Stimulated activated CD8-positive, alpha-beta memory T cell treated with anti-CD3 and anti-CD28 coated beads, Interleukin-7, amount 100 ng/mL, for 48 hours (primary cell): ENCODE data around the gene CITED4.

Experiments used
- DNase-seq, 2 donors: peaks; one replicate each; pipeline ENCODE4 v3.0.0-alpha.2; 2020; ENCODE audit warnings: low read depth in 1 of 2; ENCODE audit errors: extremely low read depth in 1 of 2

The CITED4 gene

DNA sequence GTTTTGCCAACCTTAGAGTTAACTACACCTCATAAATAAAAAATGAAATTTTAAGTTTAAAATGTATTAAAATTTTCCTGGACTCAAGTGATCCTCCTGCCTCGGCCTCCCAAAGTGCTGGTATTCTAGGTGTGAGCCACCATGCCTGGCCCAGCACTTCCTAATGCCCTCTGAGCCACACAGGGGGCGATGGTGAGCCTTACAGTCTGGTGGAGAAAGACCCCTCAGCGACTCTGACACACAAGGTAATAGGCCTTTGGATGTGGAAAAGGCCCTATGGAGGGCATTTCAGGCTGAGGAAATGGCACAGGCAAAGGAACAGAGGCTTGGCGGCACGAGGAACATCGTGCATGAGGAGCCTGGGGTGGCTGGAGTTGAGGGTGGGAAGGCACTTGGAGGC, 6.7 kb downstream of the CITED4 start:
- no peak for DNase-seq

DNA sequence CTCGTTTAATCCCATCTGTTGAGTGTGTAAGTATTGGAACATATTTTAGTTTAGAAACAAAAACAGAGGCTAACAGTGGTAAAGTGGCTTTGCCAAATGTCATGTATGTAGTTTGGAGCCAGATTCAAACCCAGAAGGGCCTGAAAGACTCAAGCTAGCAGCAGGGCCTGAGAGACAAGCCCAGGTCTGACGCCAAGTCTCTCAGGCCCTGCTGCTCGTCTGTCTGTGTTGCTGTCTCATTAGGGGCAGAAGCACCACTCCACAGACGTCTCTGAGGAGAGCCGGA, 8.3 kb downstream of the CITED4 start:
- no peak for DNase-seq

DNA sequence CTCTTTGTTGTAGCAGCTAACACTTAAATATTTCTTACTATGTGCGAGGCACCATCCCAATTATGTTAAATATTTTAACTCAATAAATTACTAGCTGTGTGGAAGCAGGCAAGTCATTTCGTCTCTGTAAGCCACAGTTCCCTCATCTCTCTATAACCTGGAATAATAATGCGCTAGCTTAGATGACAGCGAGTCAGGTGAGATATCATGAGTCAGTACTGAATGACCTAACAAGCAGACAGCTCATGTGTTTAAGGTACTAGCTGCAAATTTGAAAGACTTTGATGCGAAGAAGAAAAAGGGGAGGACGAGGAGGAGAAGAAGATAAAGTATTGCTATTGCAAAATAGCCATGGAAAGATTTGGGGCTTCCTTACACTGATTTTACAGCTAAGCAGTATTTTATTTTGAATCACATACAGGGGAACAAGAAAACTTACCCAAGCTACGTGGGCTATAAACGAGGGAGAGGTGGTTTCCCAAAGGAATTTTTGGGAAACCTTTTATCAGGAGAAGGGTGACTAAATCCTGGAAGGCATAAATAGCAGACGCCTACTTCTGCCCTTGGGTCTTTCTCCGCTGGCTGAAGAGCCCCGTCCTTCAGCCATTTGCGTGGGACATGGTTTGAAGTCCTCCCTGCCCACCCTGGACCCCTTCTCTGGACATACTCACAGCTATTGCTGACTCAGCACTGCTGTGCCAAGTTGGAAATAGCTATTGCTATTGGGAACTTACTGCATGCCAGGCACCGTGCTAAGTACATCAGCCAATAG, 8.9 kb downstream of the CITED4 start:
- DNase-seq = no peak

DNA sequence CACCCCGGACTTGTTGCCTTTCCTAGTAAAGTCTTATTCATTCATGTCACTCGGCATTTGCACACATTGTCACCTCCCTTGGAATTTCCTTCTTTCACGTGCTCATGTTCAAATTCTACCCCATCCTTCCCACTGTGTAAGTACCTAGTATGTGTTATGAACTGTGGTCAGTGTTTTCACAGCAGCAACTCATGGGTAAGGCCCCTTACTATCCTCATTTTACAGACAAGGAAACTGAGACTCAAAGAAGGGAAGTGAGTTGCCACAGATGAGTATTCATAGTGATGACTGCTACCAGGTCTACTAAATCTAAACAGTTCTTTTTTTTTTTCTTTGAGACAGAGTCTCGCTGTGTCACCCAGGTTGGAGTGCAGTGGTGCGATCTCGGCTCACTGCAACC, 10.5 kb downstream of the CITED4 start:
- no peak for DNase-seq

DNA sequence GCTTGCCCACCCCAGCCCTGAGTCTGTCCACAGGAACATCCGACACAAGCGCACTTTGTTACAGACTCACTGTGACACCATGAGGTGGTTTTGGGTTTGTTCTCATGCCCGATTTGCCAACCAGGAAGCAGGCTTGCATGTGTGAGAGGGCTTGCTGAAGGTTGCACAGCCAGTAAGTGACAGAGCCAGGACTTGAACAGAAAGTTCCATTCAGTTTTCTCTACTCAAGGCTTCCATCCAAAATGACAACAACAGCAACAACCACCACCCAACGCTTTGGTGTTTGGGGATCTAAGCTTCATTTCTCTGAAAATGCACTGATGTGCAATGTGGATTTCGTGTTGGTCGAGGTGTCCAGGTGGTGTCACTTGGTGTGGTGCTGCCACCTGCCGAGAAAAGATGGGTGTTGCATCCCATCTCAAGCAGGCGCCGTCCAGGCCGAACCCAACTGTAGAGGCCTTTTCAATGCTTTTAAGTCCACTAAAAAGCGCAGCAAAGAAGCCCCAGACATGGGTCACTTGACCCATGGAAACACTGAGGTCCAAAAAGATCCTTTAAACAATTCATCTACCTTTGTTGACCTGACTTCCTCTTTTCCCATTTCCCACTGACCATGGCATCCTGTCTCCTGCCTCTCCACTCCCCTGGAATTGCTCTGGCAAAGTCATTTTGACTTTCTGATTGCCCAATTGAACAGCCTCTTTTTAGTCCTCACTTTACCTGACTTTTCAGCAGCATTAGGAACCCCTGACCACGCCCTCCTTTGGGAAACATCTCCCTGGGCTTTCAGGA, 12.2 kb downstream of the CITED4 start:
- peak; percentile 45 to 50 for DNase-seq

DNA sequence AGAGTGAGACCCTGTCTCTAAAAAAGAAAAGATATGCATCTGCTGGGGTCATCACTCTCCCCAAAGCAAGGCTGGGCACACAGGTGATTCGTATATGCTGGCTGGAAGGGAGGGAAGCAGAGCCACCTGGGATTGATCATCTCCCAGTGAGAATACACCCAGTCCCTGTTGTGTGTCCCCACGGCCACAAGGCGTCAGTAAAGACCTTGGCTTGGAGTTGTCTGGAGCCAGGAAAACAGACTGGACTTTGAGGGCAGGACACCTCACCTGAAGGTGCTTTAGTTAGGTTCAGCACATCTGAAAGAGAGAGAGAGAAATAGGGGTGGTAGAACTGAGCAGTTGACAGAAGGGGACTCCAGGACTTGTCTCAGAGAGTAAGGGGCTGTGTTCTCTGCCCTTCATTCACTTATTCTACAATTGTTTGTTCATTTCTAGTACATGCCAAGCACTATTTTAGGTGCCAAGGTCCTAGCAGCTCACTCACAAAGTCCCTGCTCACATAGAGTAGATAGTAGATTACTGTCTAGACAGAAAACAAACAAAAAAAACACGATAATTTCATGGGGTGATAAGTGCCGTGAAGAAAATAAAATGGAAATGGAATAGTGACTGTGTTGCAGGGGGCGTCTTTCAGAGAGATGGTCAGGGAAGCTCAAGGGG, 13.5 kb downstream of the CITED4 start:
- no peak for DNase-seq

DNA sequence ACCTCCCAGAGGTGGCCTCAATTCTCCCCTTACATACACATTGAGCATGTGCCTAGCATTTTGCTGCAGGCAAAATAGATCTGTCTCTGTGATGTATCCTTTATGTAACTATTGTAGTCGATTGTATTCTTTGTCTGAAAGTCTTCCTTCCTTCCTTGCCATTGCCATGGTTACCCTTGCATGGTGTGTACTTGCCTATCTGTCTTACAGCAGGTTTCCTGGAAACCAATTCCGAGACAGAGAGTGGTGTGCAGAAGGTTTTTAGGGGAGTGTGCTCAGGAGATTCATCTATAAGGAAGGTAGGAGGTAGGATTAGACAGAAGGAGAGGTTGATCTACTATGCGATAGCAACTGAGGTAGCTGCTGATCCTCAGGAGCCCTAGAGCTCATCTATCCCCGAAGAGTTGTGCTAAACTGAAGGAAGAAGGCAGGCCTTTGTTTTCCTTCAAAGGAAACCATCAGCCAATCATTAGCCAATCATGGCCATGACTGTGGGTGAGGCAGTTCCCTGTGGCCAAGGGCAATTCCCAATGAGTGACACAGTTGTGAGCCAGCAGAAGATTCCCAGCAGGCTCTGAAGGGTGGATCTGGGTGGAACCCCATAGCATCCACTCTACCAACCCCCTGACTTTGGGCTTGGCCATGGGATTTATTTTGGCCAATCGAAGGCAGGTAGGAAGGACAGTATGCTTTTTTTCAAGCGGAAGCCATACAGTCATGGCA, 15.0 kb downstream of the CITED4 start:
- DNase-seq = no peak

DNA sequence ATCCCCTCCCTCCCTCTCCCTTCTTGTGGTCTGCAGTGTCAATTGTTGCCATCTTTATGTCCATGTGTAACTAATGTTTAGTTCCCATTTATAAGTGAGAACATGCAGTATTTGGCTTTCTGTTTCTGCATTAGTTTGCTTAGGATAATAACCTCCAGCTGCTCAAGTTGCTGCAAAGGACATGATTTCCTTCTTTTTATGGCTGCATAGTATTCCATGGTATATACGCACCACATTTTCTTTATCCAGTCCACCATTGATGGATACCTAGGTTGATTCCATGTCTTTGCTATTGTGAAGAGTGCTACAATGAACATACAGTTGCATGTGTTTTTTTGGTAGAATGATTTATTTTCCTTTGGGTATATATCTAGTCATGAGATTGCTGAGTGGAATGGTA, 16.3 kb downstream of the CITED4 start:
- DNase-seq = no peak

DNA sequence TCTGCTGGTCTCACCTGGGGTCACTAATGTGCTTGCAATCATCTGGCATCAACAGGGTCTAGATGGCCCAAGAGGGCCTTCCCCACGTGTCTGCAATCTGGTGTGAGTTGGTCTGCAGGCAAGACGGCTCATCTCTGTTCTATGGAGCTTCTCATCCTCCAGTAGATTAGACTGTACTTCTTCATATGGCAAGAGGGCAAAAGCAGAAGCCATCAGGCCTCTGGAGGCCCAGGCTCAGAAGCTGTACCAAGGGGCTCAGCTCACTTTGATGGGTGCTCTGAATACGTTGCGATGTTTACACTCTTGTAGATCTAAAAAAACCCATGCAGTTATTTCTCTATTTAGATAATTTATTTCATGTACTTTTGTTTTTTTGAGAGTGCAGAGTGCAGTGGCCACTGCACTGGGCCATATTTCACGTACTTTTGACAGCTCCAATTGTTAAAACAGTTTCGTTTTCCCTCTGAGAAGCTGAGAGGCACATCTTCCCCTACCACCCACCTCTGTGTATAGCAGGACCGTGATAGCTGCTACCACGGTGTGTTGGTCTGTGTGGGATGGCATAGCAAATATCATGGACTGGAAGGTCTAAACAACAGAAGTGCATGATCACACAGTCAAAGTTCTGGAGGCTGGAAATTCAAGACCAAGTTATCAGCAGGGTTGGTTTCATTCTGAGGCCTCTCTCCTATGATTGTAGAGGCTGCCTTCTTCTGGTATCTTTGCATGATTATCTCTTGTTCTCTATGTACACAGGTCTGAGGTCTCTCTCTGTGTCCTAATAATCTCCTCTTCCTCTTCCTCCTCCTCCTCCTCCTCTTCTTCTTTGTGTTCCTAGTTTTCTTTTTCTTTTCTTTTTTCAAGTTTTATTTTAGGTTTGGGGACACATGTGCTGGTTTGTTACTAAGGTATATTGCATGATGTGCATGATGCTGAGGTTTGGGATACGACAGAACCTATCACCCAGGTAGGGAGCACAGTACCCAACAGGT, 17.0 kb downstream of the CITED4 start:
- no peak for DNase-seq

DNA sequence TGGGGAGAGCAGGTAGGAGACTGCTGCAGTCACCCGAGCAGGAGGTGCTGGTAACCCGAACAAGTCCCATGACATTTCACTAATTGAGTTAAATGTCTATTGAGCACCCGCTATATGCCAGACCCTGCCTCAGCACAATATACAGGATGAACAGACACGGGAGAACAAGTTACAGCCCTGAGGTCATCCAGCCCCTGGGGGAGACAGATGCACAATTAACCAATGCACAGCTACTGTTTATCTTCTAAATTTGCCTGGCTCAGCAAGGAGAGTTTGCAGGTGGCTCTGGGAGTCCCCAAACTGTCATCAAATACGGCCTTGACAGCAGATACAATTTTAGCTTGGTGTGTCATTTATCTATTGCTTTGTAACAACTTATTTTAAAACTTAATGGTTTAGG, 18.1 kb downstream of the CITED4 start:
- no peak for DNase-seq

DNA sequence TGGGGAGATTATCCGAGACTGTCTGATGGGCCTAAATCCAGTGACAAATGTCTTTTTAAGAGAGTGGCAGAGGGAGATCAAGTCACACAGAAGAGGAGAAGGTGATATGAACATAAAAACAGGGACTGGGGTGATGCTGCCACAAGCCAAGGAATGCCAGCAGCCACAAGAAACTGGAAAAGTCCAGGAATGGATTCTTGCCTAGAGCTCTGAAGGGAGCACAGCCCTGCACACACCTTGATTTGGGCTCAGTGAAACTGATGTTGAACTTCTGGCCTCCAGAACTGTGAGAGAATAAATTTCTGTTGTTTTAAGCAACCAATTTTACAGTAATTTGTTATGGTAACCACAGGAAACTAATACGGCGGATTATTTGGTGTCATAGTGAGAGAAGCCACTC, 19.5 kb downstream of the CITED4 start:
- no peak for DNase-seq

DNA sequence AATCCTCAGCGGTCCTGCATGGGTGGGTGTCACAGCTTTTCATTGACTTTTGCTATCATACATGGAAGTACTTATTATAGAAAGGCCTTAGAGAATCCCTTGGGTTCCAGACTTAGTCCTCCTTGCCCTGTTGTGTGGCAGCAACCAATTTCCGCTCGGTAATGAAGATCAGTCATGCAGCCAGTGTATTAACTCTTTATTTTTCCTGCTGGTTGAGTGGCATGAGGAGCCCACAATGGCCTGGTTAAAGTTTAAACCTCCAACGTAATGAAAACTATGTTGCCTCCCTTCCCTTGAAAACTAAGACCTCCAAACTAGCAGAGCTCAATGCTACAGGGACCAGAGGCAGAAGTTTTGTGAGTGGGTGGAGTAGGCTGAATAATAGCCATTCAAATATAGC, 20.0 kb downstream of the CITED4 start:
- DNase-seq = no peak

DNA sequence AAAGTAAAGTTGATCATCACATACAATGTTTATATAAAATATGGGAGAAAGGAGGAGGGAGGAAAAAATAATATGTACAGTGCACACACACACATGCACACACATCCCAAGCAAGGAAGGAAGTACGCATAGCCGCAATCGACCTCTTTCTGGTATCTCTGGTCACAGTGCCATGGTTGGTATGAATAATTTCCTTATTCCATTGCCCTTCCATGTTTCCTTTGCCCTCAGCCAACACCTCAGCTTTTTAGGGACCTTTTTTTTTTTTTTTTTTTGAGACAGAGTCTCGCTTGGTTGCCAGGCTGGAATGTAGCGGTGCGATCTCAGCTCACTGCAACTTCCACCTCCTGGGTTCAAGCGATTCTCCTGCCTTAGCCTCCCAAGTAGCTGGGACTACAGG, 20.6 kb downstream of the CITED4 start:
- no peak for DNase-seq

DNA sequence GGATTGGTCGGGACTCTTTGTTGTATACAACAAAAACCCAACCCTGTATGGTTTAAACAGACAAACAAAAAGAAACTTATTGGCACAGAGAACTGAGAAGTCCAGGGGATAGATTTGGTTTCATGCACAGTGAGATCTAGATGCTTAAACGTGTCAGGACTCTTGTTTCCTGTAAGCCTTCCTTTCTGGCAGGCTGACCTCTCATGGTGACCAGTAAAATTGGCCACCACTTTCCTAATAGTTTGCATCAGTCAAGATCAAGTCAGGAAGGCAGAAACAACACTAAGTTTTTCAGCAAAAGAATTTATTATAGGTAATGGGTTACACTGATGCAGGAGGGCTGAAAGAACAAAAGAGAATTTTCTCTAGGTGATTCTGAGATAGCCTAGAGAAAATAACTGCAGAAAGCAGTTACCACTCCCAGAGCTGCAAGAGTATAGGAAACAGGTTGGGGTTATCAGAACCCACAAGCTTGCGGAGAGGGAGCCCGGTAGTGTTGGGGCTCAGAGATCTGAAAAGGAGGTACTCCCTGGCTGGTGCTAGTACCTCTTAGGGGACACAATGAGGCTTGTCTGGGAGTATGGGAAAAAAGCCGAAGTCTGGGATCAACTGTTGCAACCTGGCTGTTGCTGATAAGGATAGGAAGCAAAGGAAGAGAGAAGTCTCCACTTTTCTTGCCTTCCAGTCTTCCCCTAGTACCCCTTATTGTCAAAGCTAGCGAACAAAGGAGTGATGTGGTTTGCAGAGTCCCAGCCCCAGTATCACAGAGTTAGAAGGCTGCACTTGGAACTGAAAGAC, 21.4 kb downstream of the CITED4 start:
- DNase-seq = no peak

DNA sequence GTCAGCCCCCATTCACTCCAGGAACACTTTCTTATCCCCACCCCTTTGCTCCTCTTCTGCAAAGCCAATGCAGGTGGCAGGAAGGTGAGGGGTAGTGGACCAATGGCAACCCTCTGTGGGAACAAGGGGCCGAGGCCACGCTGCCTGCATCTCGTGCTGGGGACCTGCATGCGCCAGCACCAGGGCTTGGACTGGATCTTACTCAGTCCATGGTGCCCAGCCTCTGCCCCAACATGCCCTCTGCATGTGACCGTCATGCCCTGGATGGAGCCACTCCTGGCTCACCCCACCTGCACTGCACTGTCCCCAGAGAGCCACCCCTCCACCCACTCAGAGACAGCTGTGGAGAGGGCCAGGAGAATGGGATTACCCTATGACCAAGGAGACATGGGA, 22.2 kb downstream of the CITED4 start:
- no peak for DNase-seq

DNA sequence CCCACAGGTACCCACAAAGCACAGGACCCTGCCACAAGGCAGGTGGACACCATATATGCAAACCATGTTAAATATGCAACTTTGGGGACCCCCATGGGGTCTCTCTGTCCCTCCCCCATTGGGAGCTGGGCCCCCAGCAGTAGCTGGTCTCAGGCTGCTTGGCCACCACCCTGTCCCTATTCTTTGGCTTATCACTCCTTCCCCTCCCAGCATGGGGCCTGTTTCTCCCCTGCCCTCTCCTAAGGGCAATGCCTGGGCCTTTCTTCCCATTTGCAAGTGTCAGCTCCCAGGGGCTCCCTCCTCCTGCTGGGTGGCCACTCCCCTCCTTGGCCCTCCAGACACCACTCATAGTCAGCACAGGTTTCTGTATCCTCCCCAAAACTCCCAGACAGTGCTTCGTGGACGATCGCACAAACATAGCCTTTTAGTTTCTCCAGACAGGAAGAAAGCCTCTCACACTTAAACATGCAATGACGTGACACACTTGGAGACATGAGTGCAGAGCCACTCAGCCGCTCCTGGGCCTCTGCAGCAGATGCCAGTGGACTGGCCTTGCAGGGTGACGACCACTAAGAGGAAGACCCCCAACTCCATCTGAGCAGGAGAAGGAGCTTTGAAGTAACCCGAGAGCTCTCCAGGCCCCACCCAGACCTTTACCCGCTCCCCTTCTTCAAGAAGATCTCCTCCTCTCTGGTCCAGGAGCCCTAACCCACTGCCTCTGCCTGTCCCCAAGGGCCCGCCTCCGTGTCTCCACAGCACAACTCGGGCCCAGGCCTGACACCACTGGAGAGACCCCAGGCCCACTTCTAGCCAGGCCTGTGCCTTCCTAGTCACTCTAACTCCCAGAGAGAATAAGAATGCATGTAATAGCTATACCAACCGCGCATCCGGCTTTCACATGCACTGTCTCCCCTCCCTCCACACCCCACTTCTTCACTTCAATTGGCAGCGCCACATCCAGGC, 22.9 kb downstream of the CITED4 start:
- DNase-seq = no peak

DNA sequence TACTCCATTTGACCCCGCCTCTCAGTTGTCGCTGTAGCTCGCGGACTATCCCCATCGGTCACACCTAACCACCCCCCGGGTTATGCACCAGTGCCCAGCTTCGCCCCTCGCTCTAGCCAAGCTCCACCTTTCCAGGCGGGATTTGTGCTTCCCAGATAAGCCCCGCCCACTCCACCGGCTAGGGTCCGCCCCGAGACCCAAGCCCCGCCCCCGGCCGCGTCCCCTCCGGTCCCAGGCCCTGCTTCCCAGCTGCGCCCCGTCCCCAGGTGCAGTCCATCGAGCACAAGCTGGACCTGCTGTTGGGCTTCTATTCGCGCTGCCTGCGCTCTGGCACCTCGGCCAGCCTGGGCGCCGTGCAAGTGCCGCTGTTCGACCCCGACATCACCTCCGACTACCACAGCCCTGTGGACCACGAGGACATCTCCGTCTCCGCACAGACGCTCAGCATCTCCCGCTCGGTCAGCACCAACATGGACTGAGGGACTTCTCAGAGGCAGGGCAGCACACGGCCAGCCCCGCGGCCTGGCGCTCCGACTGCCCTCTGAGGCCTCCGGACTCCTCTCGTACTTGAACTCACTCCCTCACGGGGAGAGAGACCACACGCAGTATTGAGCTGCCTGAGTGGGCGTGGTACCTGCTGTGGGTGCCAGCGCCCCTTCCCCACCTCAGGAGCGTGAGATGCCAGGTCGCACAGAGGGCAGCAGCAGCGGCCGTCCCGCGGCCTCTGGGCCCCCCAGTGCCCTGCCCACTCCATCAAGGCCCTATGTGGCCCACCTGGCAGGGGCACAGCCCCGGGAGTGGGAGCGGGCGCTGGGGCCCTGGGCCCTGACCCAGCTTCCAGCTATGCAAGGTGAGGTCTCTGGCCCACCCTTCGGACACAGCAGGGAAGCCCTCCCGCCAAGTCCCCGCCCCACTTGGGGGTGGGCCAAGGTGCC, 23.9 kb downstream of the CITED4 start:
- DNase-seq = no peak
